HG02678 (cell line): Measurements from ENCODE around the gene PEX14.
A peak's percentile ranks its signal among the peaks of the same experiment; 100 is the strongest.
"Not testable (repeated sequence)": the region's sequence is repeated elsewhere in the genome, so short reads cannot be mapped to it uniquely, and the experiment has no call there.

Experiments
- ATAC-seq: cut with Tn5 transposase; IDR thresholded peaks from one replicate; pipeline ENCODE4 v1.9.1; 2021; ENCODE audit warnings: mild to moderate bottlenecking, moderate library complexity; ENCODE audit not compliant: unreplicated experiment

Gene PEX14

DNA sequence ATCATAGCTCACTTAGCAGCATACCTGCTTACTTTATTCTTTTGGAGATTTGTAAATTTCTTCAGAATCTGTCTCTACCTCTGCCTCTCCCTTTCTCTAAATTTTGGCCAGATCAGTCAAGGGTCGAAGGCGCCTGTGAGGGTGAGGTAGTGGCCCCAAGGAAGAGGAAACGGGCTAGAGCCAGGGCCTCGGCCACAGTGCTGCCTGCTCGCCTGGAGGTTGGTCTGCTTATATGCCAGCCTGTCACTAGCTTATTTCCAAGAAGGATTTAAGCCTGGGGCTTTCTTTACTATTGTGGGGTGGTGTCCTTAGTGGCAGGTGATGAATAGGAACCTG is 19.6 kb downstream of the PEX14 start:
- no peak for ATAC-seq

DNA sequence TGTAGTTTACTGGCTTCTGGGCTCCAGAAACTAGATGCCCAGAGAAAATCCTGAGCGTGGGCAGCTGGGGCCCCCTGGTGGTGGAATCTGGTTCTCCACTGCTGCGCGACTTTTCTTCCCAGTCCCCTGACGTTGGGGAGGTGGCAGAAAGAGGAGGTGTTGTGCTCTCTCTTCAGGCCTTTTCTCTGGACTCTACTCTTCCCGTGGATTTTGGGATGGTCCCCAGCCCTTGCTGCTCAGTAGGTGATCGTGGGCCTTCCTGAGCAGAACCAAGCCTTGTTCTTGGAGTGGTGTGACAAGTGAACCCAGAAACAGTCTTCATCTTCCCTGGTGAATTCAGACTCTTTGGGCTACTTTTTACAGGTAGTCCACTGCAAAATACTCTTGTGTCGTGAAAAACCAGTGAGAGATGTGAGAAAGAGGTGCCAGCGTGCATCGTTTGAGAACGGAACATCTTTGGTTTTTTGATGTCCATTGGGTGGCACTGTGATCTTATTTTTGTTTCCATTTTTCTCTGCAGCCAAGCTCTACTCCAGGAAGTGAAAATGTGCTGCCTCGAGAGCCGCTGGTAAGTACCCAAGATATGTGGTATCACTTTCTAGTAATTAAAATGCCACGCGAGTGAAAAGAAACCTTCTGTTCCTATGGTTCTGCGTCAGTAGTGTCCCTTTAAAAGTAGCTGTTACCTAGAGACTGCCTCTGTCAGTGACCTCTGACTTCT is 20.2 kb downstream of the PEX14 start:
- ATAC-seq: peak; percentile 76

DNA sequence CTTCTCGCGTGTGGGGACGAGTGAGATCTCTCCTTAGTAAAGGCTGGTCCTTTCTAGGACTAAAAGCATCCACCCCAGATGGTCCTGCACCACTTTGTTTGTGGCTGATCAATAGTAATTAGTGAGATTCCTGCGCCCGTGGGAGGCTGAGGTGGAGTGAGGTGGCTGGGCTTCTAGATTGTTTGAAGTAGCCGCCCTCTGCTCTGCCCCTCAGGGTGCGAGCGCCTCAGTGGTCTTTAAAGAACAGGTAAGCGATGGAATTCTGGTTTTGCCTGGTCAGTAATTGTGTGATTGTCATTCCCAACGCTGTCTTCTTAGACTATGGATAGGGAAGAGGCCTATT is 20.7 kb downstream of the PEX14 start:
- no peak for ATAC-seq

DNA sequence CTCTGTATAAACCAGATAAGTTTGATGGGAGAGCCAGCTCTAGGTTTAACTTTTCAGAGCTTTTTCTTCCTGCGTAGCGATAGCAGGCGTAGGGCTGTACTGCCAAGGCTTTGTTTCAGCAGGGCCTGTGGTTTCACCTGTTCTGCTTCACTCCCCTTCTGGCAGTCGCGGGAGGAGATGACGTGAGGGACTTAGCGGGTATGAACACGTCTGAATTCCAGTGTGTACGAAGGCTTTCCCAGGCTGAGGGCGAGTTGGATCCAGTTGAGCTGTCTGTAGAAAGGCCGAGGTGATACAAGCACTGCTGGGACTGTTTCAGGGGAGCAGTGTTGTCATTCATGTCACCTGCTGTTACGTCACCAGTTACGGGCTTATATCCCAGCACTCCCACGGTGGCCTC is 21.2 kb downstream of the PEX14 start:
- ATAC-seq: no peak

DNA sequence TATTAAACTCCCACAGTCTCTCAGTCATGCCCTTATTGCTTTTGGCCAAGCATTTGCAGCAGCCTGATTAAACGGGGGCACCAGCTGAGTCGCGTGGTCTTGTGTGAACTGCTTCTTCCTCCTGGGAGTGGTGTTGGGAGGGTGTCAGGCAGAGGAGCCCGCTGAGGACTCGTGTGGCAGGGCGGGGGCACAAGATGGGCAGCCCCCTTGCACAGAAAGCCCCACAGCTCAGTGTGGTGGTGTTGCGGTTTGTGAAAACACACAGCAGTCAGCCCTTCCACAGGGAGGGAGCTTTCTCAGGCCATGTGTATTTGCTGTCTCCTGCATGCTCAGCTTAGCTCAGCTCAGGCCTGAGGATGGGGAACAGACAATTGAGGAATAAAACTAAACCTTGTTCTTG is 22.4 kb downstream of the PEX14 start:
- ATAC-seq: no peak

GRCh38 chr1:10498231-10498630 is 23.5 kb downstream of the PEX14 start:
- no peak for ATAC-seq

DNA sequence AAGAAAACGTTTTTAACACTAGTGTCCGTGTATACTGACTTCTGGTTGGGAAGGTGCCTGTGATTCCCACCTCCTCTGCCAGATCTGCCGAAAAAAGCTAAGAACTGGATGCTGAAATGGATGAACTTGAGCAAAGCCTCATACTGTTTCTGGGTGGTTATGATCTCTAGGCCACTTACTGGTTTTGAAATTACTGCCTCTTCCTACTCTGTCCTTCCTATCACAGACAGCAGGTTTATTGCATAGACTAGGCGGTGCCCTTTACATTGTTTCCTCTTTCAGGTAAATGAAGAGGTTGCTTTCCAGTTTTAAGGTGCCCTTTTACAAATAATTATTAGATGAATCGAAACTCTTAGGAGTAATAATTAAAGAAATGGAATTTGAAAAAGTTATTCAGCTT is 27.5 kb downstream of the PEX14 start:
- no peak for ATAC-seq

DNA sequence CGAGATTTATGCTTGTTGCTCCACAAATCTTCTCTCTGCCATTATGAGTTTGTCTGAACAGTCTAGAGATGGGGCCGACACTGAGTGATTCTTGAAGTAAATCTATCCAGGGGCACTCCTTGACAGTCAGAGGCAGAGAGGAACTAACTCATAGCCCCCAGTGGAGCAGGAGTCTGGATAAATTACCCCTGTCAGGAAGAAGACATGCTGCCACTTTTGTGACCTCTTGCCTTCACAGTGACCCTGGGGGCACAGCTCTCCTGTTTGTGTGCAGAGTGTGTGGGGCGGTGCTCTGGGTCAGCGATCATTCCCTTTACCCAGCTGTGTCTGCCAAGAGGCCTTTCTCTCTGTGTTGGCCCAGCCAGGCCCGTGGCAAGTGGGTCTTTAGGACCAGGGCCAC is 29.5 kb downstream of the PEX14 start:
- no peak for ATAC-seq

DNA sequence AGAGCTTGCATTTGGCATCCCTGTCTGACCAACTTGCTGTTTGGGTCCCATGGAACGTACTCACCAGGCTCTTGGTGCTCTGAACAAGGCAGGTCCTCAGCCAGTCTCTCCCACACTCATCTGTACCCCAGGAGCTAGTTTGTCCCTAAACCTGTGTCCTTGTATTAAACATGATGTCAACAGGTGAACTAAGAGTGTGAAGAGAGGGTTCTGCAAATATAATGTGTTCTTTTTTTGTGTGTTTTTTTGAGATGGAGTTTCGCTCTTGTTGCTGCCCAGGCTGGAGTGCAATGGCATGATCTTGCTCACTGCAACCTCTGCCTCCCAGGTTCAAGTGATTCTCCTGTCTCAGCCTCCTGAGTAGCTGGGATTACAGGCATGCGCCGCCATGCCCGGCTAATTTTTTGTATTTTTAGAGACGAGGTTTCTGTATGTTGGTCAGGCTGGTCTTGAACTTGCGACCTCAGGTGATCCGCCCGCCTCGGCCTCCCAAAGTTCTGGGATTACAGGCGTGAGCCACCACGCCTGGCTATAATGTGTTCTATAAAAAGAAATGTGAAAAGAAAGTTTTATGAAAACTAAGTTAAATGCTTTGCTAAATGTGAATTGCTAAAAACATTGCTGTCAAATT is 31.4 kb downstream of the PEX14 start:
- ATAC-seq: not testable (repeated sequence)

DNA sequence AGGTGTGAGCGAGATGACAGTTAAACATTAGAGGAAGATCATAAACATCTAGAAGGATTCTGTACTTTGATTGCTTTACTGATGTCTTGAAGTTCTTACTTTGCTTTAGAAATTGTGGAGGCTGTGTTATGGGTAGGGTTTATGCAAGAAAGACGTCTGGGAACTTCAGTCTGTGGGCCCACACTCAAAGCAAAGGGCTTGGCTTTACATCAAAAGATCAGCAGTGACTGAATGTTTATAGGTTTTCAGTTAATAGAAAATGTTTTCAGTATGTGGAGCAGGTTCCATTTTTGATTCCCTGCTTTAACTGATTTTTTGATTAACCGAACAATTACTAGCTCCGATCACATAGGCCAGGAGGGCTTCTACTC is 31.9 kb downstream of the PEX14 start:
- no peak for ATAC-seq

GRCh38 chr1:10507111-10507879 is 32.5 kb downstream of the PEX14 start:
- no peak for ATAC-seq

DNA sequence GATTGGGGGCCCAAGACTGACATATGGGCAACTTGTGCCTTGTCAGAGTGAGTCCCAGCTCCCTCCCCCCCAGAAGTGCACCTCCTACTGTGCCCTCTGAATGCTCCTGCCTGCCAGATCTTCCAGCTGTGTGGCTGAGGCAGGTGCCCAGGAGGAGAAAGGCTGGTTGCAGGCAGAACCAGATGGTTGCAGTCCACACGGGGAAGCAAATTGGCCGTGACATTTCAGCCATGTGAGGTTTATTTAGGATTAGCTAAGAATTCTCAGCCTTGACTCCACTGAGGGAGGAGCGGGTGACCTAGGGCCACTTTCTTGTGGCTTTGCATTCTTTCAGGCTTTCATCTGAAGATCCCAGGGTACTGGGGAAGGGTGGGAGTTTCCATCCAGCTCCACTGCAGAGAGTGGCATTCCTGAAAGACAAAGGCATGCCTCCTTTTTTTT is 33.8 kb downstream of the PEX14 start:
- ATAC-seq: no peak

DNA sequence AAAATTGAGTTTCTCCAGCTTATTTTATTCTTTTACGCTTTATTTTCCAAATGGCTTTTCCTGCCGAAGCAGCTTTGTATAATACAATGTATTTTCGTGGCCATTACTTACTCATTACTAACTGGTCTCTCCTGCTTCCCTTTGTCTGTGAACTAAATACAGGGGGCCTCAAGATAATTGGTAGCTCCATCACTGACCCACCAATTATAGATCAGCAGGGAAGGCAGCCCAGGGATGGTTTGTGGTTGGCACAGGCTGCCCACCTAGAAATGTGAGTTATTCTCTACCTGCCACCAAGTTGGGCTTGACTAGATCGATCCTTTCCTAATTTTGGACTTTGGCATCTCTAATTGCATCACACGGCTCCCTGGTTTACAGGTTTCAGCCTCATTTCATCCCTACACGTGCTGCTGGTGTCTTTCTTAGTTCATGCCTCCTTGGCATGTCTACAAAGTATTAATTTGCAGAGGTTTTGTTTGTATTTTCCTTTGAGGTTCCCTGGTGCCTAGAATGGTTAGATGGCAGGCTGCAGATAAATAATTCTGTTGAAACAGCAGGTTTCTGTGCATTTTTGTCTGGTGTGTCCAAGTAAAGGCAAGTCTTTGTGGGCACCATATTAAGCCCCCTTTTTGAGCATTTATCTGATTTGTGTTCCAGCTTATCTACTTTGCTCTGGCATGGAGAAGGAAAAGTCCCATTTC is 35.2 kb downstream of the PEX14 start:
- ATAC-seq: no peak

DNA sequence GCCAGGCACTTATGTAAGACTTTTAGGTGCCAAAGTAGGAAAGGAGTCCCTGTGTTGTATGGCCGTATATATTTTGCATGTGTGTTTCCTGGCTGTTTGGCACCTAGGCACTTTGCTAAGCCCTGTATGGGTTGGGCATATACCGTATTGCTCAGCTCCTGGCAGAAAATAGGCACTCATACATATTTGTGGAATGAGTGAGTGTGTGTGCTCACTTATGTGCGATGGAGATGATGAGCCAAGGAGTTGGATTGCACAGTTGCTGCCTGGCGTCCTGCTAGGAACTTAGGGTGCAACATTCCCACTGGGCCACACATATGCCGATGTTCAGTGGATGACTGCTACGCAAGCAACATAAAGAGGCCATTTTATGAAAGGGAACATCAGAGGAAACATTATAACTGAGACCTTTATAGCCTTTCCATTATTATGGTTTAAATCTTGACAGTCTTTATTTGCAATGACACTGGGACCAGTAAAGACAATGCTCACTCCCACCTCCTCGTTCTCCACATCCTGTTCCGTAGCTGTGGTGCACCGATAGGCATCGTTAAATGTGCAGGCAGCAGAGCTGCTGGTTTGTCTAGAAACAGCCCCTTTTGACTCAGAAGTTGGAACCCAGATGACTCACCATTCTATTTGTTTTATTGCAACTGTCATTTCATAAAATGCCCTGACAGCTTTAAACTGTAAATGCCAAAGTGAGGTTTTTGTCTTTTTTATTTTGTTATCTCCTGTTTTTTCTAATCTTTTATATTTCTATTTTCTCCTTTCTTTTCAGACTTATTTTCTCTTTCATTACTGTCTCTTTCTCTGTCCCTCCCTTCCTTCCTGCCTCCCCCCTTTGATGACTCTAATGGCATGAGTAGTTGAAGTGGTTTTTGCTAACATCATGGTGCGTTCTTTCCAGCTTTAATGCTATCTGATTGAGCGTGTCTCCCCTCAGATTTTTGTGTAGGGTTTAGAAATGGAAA is 36.1 kb downstream of the PEX14 start:
- ATAC-seq: peak; percentile 91

DNA sequence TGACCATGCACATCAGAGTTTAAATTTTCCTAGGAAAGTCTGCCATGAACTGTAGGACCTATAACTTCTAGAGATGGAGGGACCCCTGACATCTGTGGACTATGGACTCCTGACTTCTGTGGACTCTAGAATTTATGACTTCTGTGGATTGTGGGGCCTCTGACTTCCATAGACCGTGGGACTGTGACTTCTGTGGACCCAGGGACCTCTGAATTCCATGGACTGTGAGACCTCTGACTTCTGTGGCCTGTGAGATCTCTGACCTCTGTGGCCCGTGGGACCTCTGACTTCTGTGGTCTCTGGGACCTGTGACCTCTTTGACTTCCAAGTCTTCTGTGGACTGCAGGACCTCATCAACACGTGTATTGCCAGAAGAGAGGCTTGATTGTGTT is 36.7 kb downstream of the PEX14 start:
- no peak for ATAC-seq

GRCh38 chr1:10513199-10513598 is 38.4 kb downstream of the PEX14 start:
- ATAC-seq: no peak

DNA sequence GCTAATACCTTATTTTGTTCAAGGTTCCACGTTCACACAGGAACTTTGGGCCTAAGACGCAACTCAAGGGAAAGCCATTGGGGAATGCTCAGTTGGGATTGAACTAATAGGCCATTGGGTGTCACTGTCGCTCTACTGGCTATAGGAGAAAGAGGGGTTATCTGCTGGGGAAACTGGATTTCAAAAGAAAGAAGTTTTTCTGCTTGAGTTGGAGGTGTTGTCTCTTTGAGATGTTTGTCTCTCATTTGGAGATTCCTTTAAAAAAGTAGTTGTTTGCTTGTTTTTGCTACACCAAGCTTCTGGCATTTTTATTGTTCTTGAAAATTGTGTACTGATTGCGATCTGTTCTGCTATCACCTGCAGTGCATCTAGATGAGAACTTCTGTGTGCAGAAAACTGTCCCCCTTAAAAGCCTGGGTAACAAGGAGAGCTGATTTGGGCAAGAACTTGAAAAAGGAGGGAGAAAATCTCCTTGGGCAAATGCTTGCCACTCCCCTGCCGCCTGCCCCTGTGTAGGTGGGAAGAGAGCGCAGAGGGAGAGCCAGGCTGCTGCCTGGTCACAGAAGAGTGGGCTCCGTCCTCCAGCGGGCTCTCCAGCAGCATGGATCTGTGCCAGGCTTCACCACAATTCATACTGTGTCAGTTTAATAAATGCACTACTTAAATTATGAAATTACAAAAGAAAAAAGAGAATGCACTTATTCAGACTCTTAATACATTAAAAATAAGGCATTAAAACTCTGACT is 39.9 kb downstream of the PEX14 start:
- no peak for ATAC-seq

DNA sequence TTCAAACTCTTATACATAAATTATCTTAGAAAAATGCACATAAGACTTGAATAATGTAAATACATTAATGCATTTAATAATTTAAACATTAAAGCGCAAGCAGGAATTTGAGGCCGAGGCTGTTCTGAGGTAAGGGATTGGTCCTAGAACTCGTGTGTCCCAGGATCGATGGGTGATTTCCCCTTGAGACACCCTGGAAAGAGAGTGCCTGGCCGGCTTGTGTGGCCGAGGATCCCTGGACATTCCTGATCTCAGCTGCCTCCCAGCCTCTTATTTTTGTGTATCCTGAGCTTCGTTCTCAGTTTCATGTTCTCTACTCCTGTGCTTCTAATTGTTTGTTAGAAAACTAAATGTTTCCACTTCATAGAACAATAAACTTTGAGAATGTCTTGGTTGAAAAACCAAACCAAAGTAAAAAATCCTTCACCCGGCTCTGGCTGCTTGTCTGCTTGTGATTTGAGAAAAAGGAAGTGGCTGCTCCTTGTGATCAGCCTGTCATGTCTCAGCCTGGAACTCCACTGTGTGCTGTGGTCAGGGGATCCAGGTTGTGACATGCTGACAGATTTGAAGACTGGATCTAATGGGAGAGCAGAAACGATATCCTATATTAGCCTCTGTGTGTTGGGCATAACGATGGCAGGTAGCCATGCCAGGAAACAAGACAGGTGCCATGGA is 40.7 kb downstream of the PEX14 start:
- no peak for ATAC-seq
